Mucosa of gallbladder (tissue), 1 donor: ENCODE measurements around the gene LRRC56. TPM values are rescaled to one million over a fixed set of nuclear protein-coding genes. Genes with fewer than 3 reads are reported as not detected.

Source experiments
- DNase-seq: peaks from one replicate; pipeline ENCODE4 v3.0.0-alpha.2; 2020; ENCODE audit warnings: low spot score
- total RNA-seq: library from RNA; stranded (reverse); gene quantifications from one replicate; pipeline ENCODE4 v1.2.1, GENCODE V29; 2021
- donor health status: DM: no; HTN: no; CAD: no.

The LRRC56 gene
- total RNA-seq, 1 donor from 2014 or later: 9.4 TPM

GRCh38 chr11:521177-521688 lies 16.1 kb upstream of the LRRC56 start:
- DNase-seq: no peak

- DNase-seq: no peak
Observed at GRCh38 chr11:526192-526591, 11.1 kb upstream of the LRRC56 start.

- DNase-seq: no peak
Observed at GRCh38 chr11:528166-528814, 9.0 kb upstream of the LRRC56 start.

GRCh38 chr11:528815-529727 lies 8.3 kb upstream of the LRRC56 start:
- DNase-seq: no peak

GRCh38 chr11:529728-530411 lies 7.5 kb upstream of the LRRC56 start:
- DNase-seq: no peak

- DNase-seq: no peak
Observed at GRCh38 chr11:530960-531831, 6.1 kb upstream of the LRRC56 start.

GRCh38 chr11:531919-532526 lies 5.3 kb upstream of the LRRC56 start:
- DNase-seq: no peak

GRCh38 chr11:532527-532985 lies 4.8 kb upstream of the LRRC56 start:
- DNase-seq: no peak

- DNase-seq: no peak
Observed at GRCh38 chr11:532986-533585, 4.2 kb upstream of the LRRC56 start.

GRCh38 chr11:533586-534395 lies 3.5 kb upstream of the LRRC56 start:
- no peak for DNase-seq

- DNase-seq: no peak
Observed at GRCh38 chr11:534396-535209, 2.7 kb upstream of the LRRC56 start.

GRCh38 chr11:535210-535518 lies 2.2 kb upstream of the LRRC56 start:
- DNase-seq: no peak

GRCh38 chr11:535519-536454 lies 1.5 kb upstream of the LRRC56 start, which contains the start of gene HRAS:
Gene HRAS, minus strand, starts transcription at chr11:535576.
- peak; percentile 94 for DNase-seq

GRCh38 chr11:537622-538430 lies 499 bp downstream of the LRRC56 start:
- DNase-seq: no peak

GRCh38 chr11:538431-539051 lies 1.2 kb downstream of the LRRC56 start:
- DNase-seq: no peak

- DNase-seq: no peak
Observed at GRCh38 chr11:539971-540481, 2.7 kb downstream of the LRRC56 start.
